Caco-2 (cell line): ENCODE measurements around the gene NPFFR1. TPM values are rescaled to one million over a fixed set of nuclear protein-coding genes. Genes with fewer than 3 reads are reported as not detected.

Experiments
- BruUV-seq: library from RNA; stranded (reverse); fragments of 400-500 nt; replicated peaks from 2 replicates; lab custom pipeline; 2021; lab: Mats Ljungman, UMichigan
- CTCF ChIA-PET: fragments of 300-600 bp; sonication (Branson Sonifier 250); formaldehyde crosslinking; loops from one replicate; lab custom pipeline; 2022; ENCODE audit warnings: antibody characterized with exemption; lab: Charles Lee
- POLR2A ChIA-PET: fragments of 300-600 bp; sonication (Branson Sonifier 250); formaldehyde crosslinking; loops from one replicate; lab custom pipeline; 2022; ENCODE audit warnings: antibody characterized with exemption; lab: Charles Lee
- DNase-seq, 2 experiments: peaks; one replicate each; pipeline versions ENCODE4 v3.0.0 to v3.0.0-alpha.2; 2020 to 2022
- H3K27me3 ChIP-seq: replicated peaks from 2 replicates; pipeline ENCODE4 v1.6.0; 2011; ENCODE audit warnings: low read length; ENCODE audit not compliant: control insufficient read depth, insufficient read depth
- H3K36me3 ChIP-seq: 2 replicates; pipeline ENCODE4 v1.5.1; 2011; ENCODE audit warnings: low read length; ENCODE audit not compliant: control insufficient read depth, insufficient read depth
- H3K4me1 ChIP-seq: fragments of 250-450 bp; sonication (Bioruptor Pico); 2 replicates; pipeline ENCODE4 v1.5.1; 2020; ENCODE audit warnings: mild to moderate bottlenecking
- H3K4me3 ChIP-seq: 2 replicates; pipeline ENCODE4 v1.5.1; 2011; ENCODE audit warnings: low read depth, mild to moderate bottlenecking, control low read depth, low read length
- H3K9me3 ChIP-seq: fragments of 250-450 bp; sonication (Bioruptor Pico); 2 replicates; pipeline ENCODE4 v1.5.1; 2020; ENCODE audit warnings: mild to moderate bottlenecking, moderate library complexity
- H3K27ac Mint-ChIP-seq: one replicate; pipeline ENCODE4 v1.8.0; 2022; ENCODE audit warnings: mixed read lengths; ENCODE audit not compliant: unreplicated experiment
- H3K27me3 Mint-ChIP-seq: one replicate; pipeline ENCODE4 v1.8.0; 2022; ENCODE audit warnings: mixed read lengths; ENCODE audit not compliant: insufficient read depth, unreplicated experiment
- H3K36me3 Mint-ChIP-seq: one replicate; pipeline ENCODE4 v1.8.0; 2022; ENCODE audit warnings: mild to moderate bottlenecking, mixed read lengths; ENCODE audit not compliant: insufficient read depth, unreplicated experiment
- H3K4me1 Mint-ChIP-seq: one replicate; pipeline ENCODE4 v1.8.0; 2022; ENCODE audit warnings: low read depth, mixed read lengths; ENCODE audit not compliant: unreplicated experiment
- H3K4me3 Mint-ChIP-seq: one replicate; pipeline ENCODE4 v1.8.0; 2022; ENCODE audit warnings: mild to moderate bottlenecking, moderate library complexity, mixed read lengths; ENCODE audit not compliant: unreplicated experiment
- H3K9me3 Mint-ChIP-seq: one replicate; pipeline ENCODE4 v1.8.0; 2022; ENCODE audit warnings: mixed read lengths; ENCODE audit not compliant: unreplicated experiment
- intact Hi-C: fragments of 100-400 bp; cut with micrococcal nuclease; formaldehyde crosslinking; loops from one replicate; pipeline ENCODE4 v1.10.0; 2022; ENCODE audit not compliant: unreplicated experiment
- total RNA-seq: library from RNA; stranded (reverse); gene quantifications from 2 replicates; pipeline ENCODE4 v1.2.3, GENCODE V29; 2022
- TF ChIP-seq, protein P1 (sequence below), 2 experiments: fragments of 200-600 bp in 1 of 2; IDR thresholded peaks; 1 replicate in 1 of 2; 2 replicates in 1 of 2; pipeline versions ENCODE4 v1.5.1 to v1.8.0; 2011 to 2022; ENCODE audit warnings: antibody characterized with exemption in 1 of 2, control low read depth in 1 of 2, inconsistent platforms in 1 of 2, low read depth in 1 of 2, low read length in 1 of 2, mild to moderate bottlenecking in 1 of 2, moderate library complexity in 1 of 2; ENCODE audit not compliant: insufficient read depth in 1 of 2, severe bottlenecking in 1 of 2, unreplicated experiment in 1 of 2

The NPFFR1 gene
- total RNA-seq, 1 experiment from 2014 or later = not detected

- DNase-seq = no peak
- ChIA-PET POLR2A (interaction anchor here (0.7 kb wide), 1 partner anchor 107 kb away, joined by 3 read pairs; no protein-coding TSS in a partner anchor), CTCF (interaction anchor here (1.1 kb wide), 1 partner anchor 35 kb away, joined by 4 read pairs; no protein-coding TSS in a partner anchor)
- H3K4me1 ChIP-seq = peaks cover 20% of the 10 kb centered on the region
- intact Hi-C loops = no loop called here
- H3K27me3 ChIP-seq = no peaks in the 10 kb centered on the region
- BruUV-seq = no TSS peak
- Mint-ChIP-seq H3K36me3 (no peaks in the 10 kb centered on the region), H3K9me3 (peaks cover 11% of the 10 kb centered on the region), H3K27ac (no peak overlapping the region), H3K27me3 (no peaks in the 10 kb centered on the region), H3K4me3 (no peak overlapping the region), H3K4me1 (peaks cover 16% of the 10 kb centered on the region)
- no peak overlapping the region for H3K4me3 ChIP-seq
- H3K9me3 ChIP-seq = peaks cover 10% of the 10 kb centered on the region
- peaks cover 3% of the 10 kb centered on the region for H3K36me3 ChIP-seq
- TF ChIP-seq, protein P1, sequence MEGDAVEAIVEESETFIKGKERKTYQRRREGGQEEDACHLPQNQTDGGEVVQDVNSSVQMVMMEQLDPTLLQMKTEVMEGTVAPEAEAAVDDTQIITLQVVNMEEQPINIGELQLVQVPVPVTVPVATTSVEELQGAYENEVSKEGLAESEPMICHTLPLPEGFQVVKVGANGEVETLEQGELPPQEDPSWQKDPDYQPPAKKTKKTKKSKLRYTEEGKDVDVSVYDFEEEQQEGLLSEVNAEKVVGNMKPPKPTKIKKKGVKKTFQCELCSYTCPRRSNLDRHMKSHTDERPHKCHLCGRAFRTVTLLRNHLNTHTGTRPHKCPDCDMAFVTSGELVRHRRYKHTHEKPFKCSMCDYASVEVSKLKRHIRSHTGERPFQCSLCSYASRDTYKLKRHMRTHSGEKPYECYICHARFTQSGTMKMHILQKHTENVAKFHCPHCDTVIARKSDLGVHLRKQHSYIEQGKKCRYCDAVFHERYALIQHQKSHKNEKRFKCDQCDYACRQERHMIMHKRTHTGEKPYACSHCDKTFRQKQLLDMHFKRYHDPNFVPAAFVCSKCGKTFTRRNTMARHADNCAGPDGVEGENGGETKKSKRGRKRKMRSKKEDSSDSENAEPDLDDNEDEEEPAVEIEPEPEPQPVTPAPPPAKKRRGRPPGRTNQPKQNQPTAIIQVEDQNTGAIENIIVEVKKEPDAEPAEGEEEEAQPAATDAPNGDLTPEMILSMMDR (IDR thresholded peaks at IDR 0.05; ENCODE audit: insufficient read depth in 1 of 2, low read depth in 1 of 2, low read length in 1 of 2, severe bottlenecking in 1 of 2, unreplicated experiment in 1 of 2) = no peak
These were observed 45.2 kb upstream of the NPFFR1 start for GRCh38 chr10:70328967-70329366.

GRCh38 chr10:70328018-70328417 is 44.2 kb upstream of the NPFFR1 start:
- H3K27me3 Mint-ChIP-seq = no peaks in the 10 kb centered on the region
- H3K9me3 ChIP-seq = peaks cover 1% of the 10 kb centered on the region
- intact Hi-C loops = no loop called here
- H3K27ac Mint-ChIP-seq = no peak overlapping the region
- H3K4me3 Mint-ChIP-seq = no peak overlapping the region
- ChIA-PET CTCF (no interaction called here), POLR2A (no interaction called here)
- no peaks in the 10 kb centered on the region for H3K36me3 ChIP-seq
- H3K36me3 Mint-ChIP-seq = no peaks in the 10 kb centered on the region
- peaks cover 16% of the 10 kb centered on the region for H3K4me1 Mint-ChIP-seq
- no peak for DNase-seq
- H3K4me3 ChIP-seq = no peak overlapping the region
- TF ChIP-seq, protein P1 (IDR thresholded peaks at IDR 0.05; ENCODE audit: insufficient read depth in 1 of 2, low read depth in 1 of 2, low read length in 1 of 2, severe bottlenecking in 1 of 2, unreplicated experiment in 1 of 2) = no peak
- peaks cover 8% of the 10 kb centered on the region for H3K9me3 Mint-ChIP-seq
- no TSS peak for BruUV-seq
- peaks cover 22% of the 10 kb centered on the region for H3K4me1 ChIP-seq
- H3K27me3 ChIP-seq = no peaks in the 10 kb centered on the region

DNA sequence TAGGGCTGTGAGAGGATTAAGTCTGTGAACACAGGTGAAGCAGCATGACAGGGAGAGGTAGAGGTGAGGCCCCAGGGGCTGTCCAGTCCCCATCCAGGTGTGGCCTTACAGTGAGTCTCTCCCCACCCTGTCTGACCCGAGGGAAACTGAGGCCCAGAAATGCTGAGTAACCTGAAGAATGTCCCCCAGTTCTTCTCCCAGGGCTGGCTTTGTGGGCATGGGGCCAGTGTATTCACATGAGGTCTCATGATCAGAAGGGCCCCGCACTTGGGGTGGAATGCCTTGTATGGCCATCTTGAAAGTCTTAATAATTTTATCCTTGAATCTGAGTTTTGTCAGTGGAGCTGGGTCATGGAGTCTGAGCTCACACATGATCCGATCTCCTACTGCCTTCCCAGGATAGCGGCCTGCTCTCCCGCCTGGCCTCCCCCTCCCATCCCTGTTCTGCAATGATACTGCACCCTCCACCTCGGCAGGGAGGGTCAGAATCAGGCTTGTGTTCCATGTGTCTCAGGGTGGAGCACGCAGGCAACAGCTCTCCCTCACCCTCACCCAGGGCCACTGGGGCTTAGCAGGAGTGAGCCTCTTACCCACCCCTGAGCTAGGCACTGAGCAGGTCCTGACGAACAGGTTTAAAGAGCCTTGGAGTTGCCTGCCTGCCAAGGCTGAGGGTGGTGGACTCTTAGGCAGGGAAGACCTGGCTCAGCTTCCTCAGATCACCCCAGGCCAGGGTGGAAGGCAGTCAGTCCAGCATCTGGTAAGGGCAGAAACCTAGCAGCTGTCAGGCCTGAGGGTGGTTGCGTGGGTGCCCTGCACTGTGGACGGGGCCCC is 41.4 kb upstream of the NPFFR1 start:
- H3K4me1 ChIP-seq = peaks cover 22% of the 10 kb centered on the region
- intact Hi-C loops = no loop called here
- peaks cover 21% of the 10 kb centered on the region for H3K4me1 Mint-ChIP-seq
- BruUV-seq = no TSS peak
- H3K9me3 ChIP-seq = no peaks in the 10 kb centered on the region
- H3K27me3 Mint-ChIP-seq = no peaks in the 10 kb centered on the region
- TF ChIP-seq, protein P1 (IDR thresholded peaks at IDR 0.05; ENCODE audit: insufficient read depth in 1 of 2, low read depth in 1 of 2, low read length in 1 of 2, severe bottlenecking in 1 of 2, unreplicated experiment in 1 of 2) = no peak
- H3K27me3 ChIP-seq = no peaks in the 10 kb centered on the region
- peaks cover 5% of the 10 kb centered on the region for H3K36me3 Mint-ChIP-seq
- DNase-seq = no peak
- peak overlapping the region; percentile 45 for H3K27ac Mint-ChIP-seq
- no peak overlapping the region for H3K4me3 ChIP-seq
- H3K36me3 ChIP-seq = no peaks in the 10 kb centered on the region
- H3K9me3 Mint-ChIP-seq = no peaks in the 10 kb centered on the region
- no peak overlapping the region for H3K4me3 Mint-ChIP-seq
- ChIA-PET CTCF (interaction anchor here (0.6 to 2.7 kb wide), 8 partner anchors 12 to 322 kb away, joined by 3 to 28 read pairs (median 6); no protein-coding TSS in a partner anchor), POLR2A (no interaction called here)
